Liver (tissue), 9 donors: ENCODE measurements around the gene CEACAM21. TPM values are rescaled to one million over a fixed set of nuclear protein-coding genes. Genes with fewer than 3 reads are reported as not detected.

ENCODE experiments used
- DNase-seq: peaks from one replicate; pipeline ENCODE4 v3.0.0-alpha.2; 2017; ENCODE audit warnings: low spot score
- H3K27ac ChIP-seq, 2 donors: one replicate each; pipeline ENCODE4 v1.7.0; 2013; ENCODE audit warnings: inconsistent platforms in 2 of 2, low read length in 2 of 2, control low read depth in 1 of 2, low read depth in 1 of 2, mild to moderate bottlenecking in 1 of 2
- H3K27me3 ChIP-seq, 4 donors: one replicate each; pipeline versions ENCODE4 v1.6.1 to v1.7.0; 2013; ENCODE audit warnings: low read length in 3 of 4, inconsistent platforms in 1 of 4, mild to moderate bottlenecking in 1 of 4, moderate library complexity in 1 of 4; ENCODE audit not compliant: control insufficient read depth in 4 of 4, insufficient read depth in 4 of 4
- H3K36me3 ChIP-seq, 4 donors: one replicate each; pipeline versions ENCODE4 v1.6.1 to v1.7.0; 2013; ENCODE audit warnings: low read length in 3 of 4, mild to moderate bottlenecking in 3 of 4, low read depth in 1 of 4, moderate library complexity in 1 of 4; ENCODE audit not compliant: control insufficient read depth in 4 of 4, insufficient read depth in 3 of 4
- H3K4me1 ChIP-seq, 4 donors: one replicate each; pipeline versions ENCODE4 v1.6.1 to v1.7.0; 2013; ENCODE audit warnings: low read length in 3 of 4, mild to moderate bottlenecking in 3 of 4, moderate library complexity in 1 of 4; ENCODE audit not compliant: control insufficient read depth in 4 of 4, insufficient read depth in 4 of 4
- H3K4me3 ChIP-seq, 3 donors: one replicate each; pipeline versions ENCODE4 v1.6.1 to v1.7.0; 2013; ENCODE audit warnings: low read length in 3 of 3, control low read depth in 1 of 3, low read depth in 1 of 3, mild to moderate bottlenecking in 1 of 3
- H3K9ac ChIP-seq, 2 donors: one replicate each; pipeline ENCODE4 v1.7.0; 2013; ENCODE audit warnings: low read length in 2 of 2, mild to moderate bottlenecking in 2 of 2, moderate library complexity in 2 of 2, control low read depth in 1 of 2, low read depth in 1 of 2
- H3K9me3 ChIP-seq, 4 donors: one replicate each; pipeline versions ENCODE4 v1.6.1 to v1.7.0; 2013; ENCODE audit warnings: low read length in 3 of 4; ENCODE audit not compliant: control insufficient read depth in 4 of 4
- EGR1 ChIP-seq, 2 donors: IDR thresholded peaks; 2 replicates each; pipeline ENCODE4 v1.6.1; 2016 to 2018; ENCODE audit warnings: antibody characterized with exemption in 2 of 2, low read depth in 2 of 2
- FOXA1 ChIP-seq: IDR thresholded peaks from 2 replicates; pipeline ENCODE4 v1.6.1; 2016; ENCODE audit warnings: antibody characterized with exemption
- FOXA2 ChIP-seq: IDR thresholded peaks from 2 replicates; pipeline ENCODE4 v1.6.1; 2016; ENCODE audit warnings: antibody characterized with exemption
- GABPA ChIP-seq, 2 donors: IDR thresholded peaks in 1 of 2; conservative IDR thresholded peaks in 1 of 2; 2 replicates each; pipeline ENCODE4 v1.6.1; 2016; ENCODE audit warnings: antibody characterized with exemption in 2 of 2, mild to moderate bottlenecking in 1 of 2, moderate library complexity in 1 of 2
- HNF4A ChIP-seq, 2 donors: conservative IDR thresholded peaks; 2 replicates each; pipeline ENCODE4 v1.6.1; 2016; ENCODE audit warnings: antibody characterized with exemption in 2 of 2, mild to moderate bottlenecking in 2 of 2
- HNF4G ChIP-seq: IDR thresholded peaks from 2 replicates; pipeline ENCODE4 v1.6.1; 2016; ENCODE audit warnings: antibody characterized with exemption
- JUND ChIP-seq, 2 donors: IDR thresholded peaks; 2 replicates each; pipeline ENCODE4 v1.6.1; 2016; ENCODE audit warnings: antibody characterized with exemption in 2 of 2
- NR2F2 ChIP-seq: IDR thresholded peaks from 2 replicates; pipeline ENCODE4 v1.6.1; 2016; ENCODE audit warnings: antibody characterized with exemption
- RAD21 ChIP-seq, 2 donors: IDR thresholded peaks; 2 replicates each; pipeline ENCODE4 v1.6.1; 2016; ENCODE audit warnings: antibody characterized with exemption in 2 of 2, mild to moderate bottlenecking in 2 of 2
- RXRA ChIP-seq, 2 donors: IDR thresholded peaks; 2 replicates each; pipeline ENCODE4 v1.6.1; 2017 to 2018; ENCODE audit warnings: antibody characterized with exemption in 2 of 2, mild to moderate bottlenecking in 1 of 2
- SP1 ChIP-seq: IDR thresholded peaks from 2 replicates; pipeline ENCODE4 v1.6.1; 2018; ENCODE audit warnings: antibody characterized with exemption, mild to moderate bottlenecking
- TAF1 ChIP-seq: conservative IDR thresholded peaks from 2 replicates; pipeline ENCODE4 v1.6.1; 2016; ENCODE audit warnings: antibody characterized with exemption, mild to moderate bottlenecking
- YY1 ChIP-seq: IDR thresholded peaks from 2 replicates; pipeline ENCODE4 v1.6.1; 2016; ENCODE audit warnings: antibody characterized with exemption, mild to moderate bottlenecking
- WGBS: extraction: QIAGEN DNeasy Blood & Tissue Kit; methylation state at CpG from one replicate; pipeline ENCODE4 v1.1.7; 2013; 5-methylcytosine and 5-hydroxymethylcytosine counted together
- polyA plus RNA-seq, 2 donors: library from polyadenylated mRNA; stranded (reverse) in 1 of 2; unstranded in 1 of 2; fragments of 200-250 nt in 1 of 2; fragments of >200 nt in 1 of 2; fragmentation: Nextera tagmentation in 1 of 2; extraction: Ambion mirVana in 1 of 2; gene quantifications; one replicate each; pipeline versions ENCODE4 v1.2.1 to v1.2.3, GENCODE V29; 2013 to 2015
- total RNA-seq, 2 donors: library from RNA; depleted of rRNA; stranded (reverse); fragments of >200 nt; gene quantifications; one replicate each; pipeline ENCODE4 v1.2.3, GENCODE V29; 2014
- TF ChIP-seq, protein P1 (sequence below): IDR thresholded peaks from 2 replicates; pipeline ENCODE4 v1.6.1; 2016; ENCODE audit warnings: antibody characterized with exemption
- TF ChIP-seq, protein P2 (sequence below): fragments of 150-350 bp; IDR thresholded peaks from 2 replicates; pipeline ENCODE4 v1.5.1; 2017; ENCODE audit warnings: improper control_type of control experiment, low read depth, low read length; ENCODE audit not compliant: missing input control
- TF ChIP-seq, protein P3 (sequence below): IDR thresholded peaks from 2 replicates; pipeline ENCODE4 v1.6.1; 2016; ENCODE audit warnings: antibody characterized with exemption, mild to moderate bottlenecking
- TF ChIP-seq, protein P4 (sequence below): IDR thresholded peaks from 2 replicates; pipeline ENCODE4 v1.6.1; 2016; ENCODE audit warnings: antibody characterized with exemption
- TF ChIP-seq, protein P5 (sequence below): IDR thresholded peaks from 2 replicates; pipeline ENCODE4 v1.6.1; 2016; ENCODE audit warnings: antibody characterized with exemption
- donor health status: healthy.
- donor health status: healthy.
- donor health status: healthy.
- donor health status: healthy.
- donor health status: healthy.

Gene CEACAM21
- total and polyA plus RNA-seq, 4 donors, result 0.58 to 2.5 (median 1.8) TPM

DNA sequence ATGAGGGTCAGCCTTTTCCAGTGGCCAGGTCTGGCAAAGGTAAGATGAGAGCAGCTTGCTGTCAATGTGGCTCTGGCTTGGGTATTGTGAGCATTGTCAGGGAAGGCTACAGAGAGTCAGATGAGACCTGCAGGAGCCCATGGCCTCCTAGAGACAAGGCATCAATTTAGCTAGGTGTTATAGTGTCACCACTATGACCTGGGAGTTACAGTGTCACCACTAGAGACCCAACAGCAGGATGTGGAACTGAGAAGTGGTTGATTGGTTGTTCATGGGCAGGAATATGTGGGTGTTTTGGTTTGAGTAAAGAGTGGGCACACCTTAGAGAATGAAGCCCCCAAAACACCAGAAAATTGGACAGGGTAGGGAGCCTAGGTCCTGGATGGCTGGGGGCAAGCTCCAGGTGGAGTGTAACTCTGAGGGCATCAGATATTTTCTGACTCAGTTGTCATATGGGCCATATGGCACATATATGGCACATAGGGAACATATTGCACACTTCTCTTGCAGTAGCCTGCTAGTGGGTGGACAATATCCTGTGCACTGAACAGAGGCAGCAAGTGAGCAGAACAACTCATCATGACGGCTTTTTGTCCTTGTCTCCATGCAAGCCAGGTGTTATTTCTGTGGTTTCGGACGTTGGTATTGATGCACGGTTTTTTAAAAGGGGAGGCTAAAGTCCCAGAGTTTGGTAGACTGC lies 46.3 kb upstream of the CEACAM21 start:
- no peak overlapping the region for H3K9ac ChIP-seq
- H3K36me3 ChIP-seq, result no peaks in the 10 kb centered on the region
- peaks cover 0 to 4% (median 0%) of the 10 kb centered on the region in 4 donors for H3K27me3 ChIP-seq
- 73% methylated on average over 4 of the region's 4 CpGs for WGBS
- DNase-seq, result no peak
- H3K27ac ChIP-seq, result no peak overlapping the region
- H3K9me3 ChIP-seq, result peaks cover 0 to 4% (median 0%) of the 10 kb centered on the region in 4 donors
- H3K4me1 ChIP-seq, result no peaks in the 10 kb centered on the region
- TF ChIP-seq SP1 (no peak), GABPA (IDR thresholded peaks at IDR 0.05 in 1 of 2, conservative IDR thresholded peaks at IDR 0.05 in 1 of 2) (no peak), RXRA (IDR thresholded peaks at IDR 0.05) (no peak), NR2F2 (no peak), HNF4A (conservative IDR thresholded peaks at IDR 0.05) (no peak), EGR1 (IDR thresholded peaks at IDR 0.05; ENCODE audit: low read depth in 2 of 2) (no peak), FOXA2 (no peak), YY1 (no peak), HNF4G (no peak)
- TF ChIP-seq, protein P1, sequence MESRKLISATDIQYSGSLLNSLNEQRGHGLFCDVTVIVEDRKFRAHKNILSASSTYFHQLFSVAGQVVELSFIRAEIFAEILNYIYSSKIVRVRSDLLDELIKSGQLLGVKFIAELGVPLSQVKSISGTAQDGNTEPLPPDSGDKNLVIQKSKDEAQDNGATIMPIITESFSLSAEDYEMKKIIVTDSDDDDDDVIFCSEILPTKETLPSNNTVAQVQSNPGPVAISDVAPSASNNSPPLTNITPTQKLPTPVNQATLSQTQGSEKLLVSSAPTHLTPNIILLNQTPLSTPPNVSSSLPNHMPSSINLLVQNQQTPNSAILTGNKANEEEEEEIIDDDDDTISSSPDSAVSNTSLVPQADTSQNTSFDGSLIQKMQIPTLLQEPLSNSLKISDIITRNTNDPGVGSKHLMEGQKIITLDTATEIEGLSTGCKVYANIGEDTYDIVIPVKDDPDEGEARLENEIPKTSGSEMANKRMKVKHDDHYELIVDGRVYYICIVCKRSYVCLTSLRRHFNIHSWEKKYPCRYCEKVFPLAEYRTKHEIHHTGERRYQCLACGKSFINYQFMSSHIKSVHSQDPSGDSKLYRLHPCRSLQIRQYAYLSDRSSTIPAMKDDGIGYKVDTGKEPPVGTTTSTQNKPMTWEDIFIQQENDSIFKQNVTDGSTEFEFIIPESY, result no peak
- no peak overlapping the region for H3K4me3 ChIP-seq

DNA sequence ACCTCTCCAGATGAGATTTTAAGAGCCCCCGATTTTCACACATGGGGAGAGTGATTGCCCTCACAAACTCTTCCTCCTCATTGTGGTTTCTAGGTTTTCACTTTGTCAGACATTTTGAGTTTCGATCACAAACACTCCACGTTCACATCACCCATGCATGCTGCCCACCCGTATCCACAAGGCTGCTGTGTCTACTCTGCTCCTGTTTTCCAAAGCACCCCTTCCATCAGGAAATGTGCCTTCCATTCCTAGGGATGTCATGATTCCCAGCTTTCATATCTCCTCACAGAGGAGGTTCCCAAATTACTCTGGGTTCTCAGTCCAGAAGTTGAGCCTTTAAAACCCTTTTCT lies 45.8 kb upstream of the CEACAM21 start:
- Histone ChIP-seq H3K9ac (no peak overlapping the region), H3K4me3 (no peak overlapping the region), H3K27ac (no peak overlapping the region), H3K4me1 (no peaks in the 10 kb centered on the region), H3K27me3 (peaks cover 0 to 4% (median 0%) of the 10 kb centered on the region in 4 donors), H3K9me3 (peaks cover 0 to 4% (median 0%) of the 10 kb centered on the region in 4 donors), H3K36me3 (no peaks in the 10 kb centered on the region)
- DNase-seq, result no peak
- WGBS, result 62% methylated on average over 4 of the region's 4 CpGs
- TF ChIP-seq SP1 (no peak), YY1 (no peak), HNF4G (no peak), GABPA (IDR thresholded peaks at IDR 0.05 in 1 of 2, conservative IDR thresholded peaks at IDR 0.05 in 1 of 2) (no peak), RAD21 (IDR thresholded peaks at IDR 0.05) (no peak), JUND (IDR thresholded peaks at IDR 0.05) (no peak), FOXA1 (no peak), NR2F2 (no peak), EGR1 (IDR thresholded peaks at IDR 0.05; ENCODE audit: low read depth in 2 of 2) (no peak), TAF1 (no peak), HNF4A (conservative IDR thresholded peaks at IDR 0.05) (no peak), FOXA2 (no peak), RXRA (IDR thresholded peaks at IDR 0.05) (no peak)
- TF ChIP-seq, protein P2, sequence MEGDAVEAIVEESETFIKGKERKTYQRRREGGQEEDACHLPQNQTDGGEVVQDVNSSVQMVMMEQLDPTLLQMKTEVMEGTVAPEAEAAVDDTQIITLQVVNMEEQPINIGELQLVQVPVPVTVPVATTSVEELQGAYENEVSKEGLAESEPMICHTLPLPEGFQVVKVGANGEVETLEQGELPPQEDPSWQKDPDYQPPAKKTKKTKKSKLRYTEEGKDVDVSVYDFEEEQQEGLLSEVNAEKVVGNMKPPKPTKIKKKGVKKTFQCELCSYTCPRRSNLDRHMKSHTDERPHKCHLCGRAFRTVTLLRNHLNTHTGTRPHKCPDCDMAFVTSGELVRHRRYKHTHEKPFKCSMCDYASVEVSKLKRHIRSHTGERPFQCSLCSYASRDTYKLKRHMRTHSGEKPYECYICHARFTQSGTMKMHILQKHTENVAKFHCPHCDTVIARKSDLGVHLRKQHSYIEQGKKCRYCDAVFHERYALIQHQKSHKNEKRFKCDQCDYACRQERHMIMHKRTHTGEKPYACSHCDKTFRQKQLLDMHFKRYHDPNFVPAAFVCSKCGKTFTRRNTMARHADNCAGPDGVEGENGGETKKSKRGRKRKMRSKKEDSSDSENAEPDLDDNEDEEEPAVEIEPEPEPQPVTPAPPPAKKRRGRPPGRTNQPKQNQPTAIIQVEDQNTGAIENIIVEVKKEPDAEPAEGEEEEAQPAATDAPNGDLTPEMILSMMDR, result no peak
- TF ChIP-seq, protein P3, sequence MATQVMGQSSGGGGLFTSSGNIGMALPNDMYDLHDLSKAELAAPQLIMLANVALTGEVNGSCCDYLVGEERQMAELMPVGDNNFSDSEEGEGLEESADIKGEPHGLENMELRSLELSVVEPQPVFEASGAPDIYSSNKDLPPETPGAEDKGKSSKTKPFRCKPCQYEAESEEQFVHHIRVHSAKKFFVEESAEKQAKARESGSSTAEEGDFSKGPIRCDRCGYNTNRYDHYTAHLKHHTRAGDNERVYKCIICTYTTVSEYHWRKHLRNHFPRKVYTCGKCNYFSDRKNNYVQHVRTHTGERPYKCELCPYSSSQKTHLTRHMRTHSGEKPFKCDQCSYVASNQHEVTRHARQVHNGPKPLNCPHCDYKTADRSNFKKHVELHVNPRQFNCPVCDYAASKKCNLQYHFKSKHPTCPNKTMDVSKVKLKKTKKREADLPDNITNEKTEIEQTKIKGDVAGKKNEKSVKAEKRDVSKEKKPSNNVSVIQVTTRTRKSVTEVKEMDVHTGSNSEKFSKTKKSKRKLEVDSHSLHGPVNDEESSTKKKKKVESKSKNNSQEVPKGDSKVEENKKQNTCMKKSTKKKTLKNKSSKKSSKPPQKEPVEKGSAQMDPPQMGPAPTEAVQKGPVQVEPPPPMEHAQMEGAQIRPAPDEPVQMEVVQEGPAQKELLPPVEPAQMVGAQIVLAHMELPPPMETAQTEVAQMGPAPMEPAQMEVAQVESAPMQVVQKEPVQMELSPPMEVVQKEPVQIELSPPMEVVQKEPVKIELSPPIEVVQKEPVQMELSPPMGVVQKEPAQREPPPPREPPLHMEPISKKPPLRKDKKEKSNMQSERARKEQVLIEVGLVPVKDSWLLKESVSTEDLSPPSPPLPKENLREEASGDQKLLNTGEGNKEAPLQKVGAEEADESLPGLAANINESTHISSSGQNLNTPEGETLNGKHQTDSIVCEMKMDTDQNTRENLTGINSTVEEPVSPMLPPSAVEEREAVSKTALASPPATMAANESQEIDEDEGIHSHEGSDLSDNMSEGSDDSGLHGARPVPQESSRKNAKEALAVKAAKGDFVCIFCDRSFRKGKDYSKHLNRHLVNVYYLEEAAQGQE, result no peak
- TF ChIP-seq, protein P4, sequence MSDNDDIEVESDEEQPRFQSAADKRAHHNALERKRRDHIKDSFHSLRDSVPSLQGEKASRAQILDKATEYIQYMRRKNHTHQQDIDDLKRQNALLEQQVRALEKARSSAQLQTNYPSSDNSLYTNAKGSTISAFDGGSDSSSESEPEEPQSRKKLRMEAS, result no peak
- TF ChIP-seq, protein P5, sequence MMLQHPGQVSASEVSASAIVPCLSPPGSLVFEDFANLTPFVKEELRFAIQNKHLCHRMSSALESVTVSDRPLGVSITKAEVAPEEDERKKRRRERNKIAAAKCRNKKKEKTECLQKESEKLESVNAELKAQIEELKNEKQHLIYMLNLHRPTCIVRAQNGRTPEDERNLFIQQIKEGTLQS, result no peak
- TF ChIP-seq, protein P1, result no peak
